ENCODE data around the gene ANGPTL8. TPM values are rescaled to one million over a fixed set of nuclear protein-coding genes. Genes with fewer than 3 reads are reported as not detected.
A peak's percentile ranks its signal among the peaks of the same experiment; 100 is the strongest.

The ANGPTL8 gene
- total and polyA plus RNA-seq, 2 of the 13 experiments (the other 11 are each of a cell fraction or from before 2014, with no cell fraction given) = 27.3 to 243 TPM

- TF ChIP-seq ZNF878 (CRISPR knock-in tag; IDR thresholded peaks at IDR 0.05) (peak; percentile 99), ZNF879 (CRISPR knock-in tag; IDR thresholded peaks at IDR 0.05) (no peak), ZNF580 (CRISPR knock-in tag; IDR thresholded peaks at IDR 0.05; ENCODE audit: borderline replicate concordance, low read depth) (peak; percentile 97), RXRA (CRISPR knock-in tag; IDR thresholded peaks at IDR 0.05) (peak; percentile 95), ZNF282 (IDR thresholded peaks at IDR 0.05; ENCODE audit: partially characterized antibody) (no peak), ZNF562 (CRISPR knock-in tag; IDR thresholded peaks at IDR 0.05; ENCODE audit: borderline replicate concordance) (no peak), ZNF567 (CRISPR knock-in tag; IDR thresholded peaks at IDR 0.05; ENCODE audit: borderline replicate concordance) (no peak; the same call in 1 of the 2 replicates), HNRNPLL (IDR thresholded peaks at IDR 0.05; ENCODE audit: low read depth, low read length, poor library complexity, severe bottlenecking) (no peak), FOXC1 (CRISPR knock-in tag; IDR thresholded peaks at IDR 0.05; ENCODE audit: borderline replicate concordance) (peak; percentile 79; the same call in 1 of the 2 replicates), ZNF678 (CRISPR knock-in tag; IDR thresholded peaks at IDR 0.05) (0 out of 2 replicates have a peak, but pooled peaks have one; percentile 54), SIN3A (IDR thresholded peaks at IDR 0.05; ENCODE audit: borderline replicate concordance, low read depth, low read length) (peak; percentile 95), ZFP62 (CRISPR knock-in tag; IDR thresholded peaks at IDR 0.05) (no peak), SMAD3 (CRISPR knock-in tag; IDR thresholded peaks at IDR 0.05) (peak; percentile 96), PCBP1 (IDR thresholded peaks at IDR 0.05; ENCODE audit: borderline replicate concordance, low read depth, low read length) (0 out of 2 replicates have a peak, but pooled peaks have one; percentile 87), CCDC6 (CRISPR knock-in tag; IDR thresholded peaks at IDR 0.05) (peak; percentile 99), PAWR (CRISPR knock-in tag; IDR thresholded peaks at IDR 0.05; ENCODE audit: borderline replicate concordance) (no peak), ZNF766 (CRISPR knock-in tag; IDR thresholded peaks at IDR 0.05; ENCODE audit: borderline replicate concordance) (peak; percentile 61; the same call in 1 of the 2 replicates), ZBTB38 (CRISPR knock-in tag; IDR thresholded peaks at IDR 0.05) (peak; percentile 96), WIZ (CRISPR knock-in tag; IDR thresholded peaks at IDR 0.05) (no peak; the same call in 1 of the 2 replicates), ZNF782 (CRISPR knock-in tag; IDR thresholded peaks at IDR 0.05; ENCODE audit: borderline replicate concordance) (0 out of 2 replicates have a peak, but pooled peaks have one; percentile 82), DZIP1 (CRISPR knock-in tag; IDR thresholded peaks at IDR 0.05) (peak; percentile 67; the same call in 1 of the 2 replicates), ATF5 (CRISPR knock-in tag; IDR thresholded peaks at IDR 0.05; ENCODE audit: low read depth) (0 out of 2 replicates have a peak, but pooled peaks have one; percentile 39), STAT6 (CRISPR knock-in tag; IDR thresholded peaks at IDR 0.05; ENCODE audit: borderline replicate concordance) (peak; percentile 68; the same call in 1 of the 2 replicates), ISL2 (CRISPR knock-in tag; IDR thresholded peaks at IDR 0.05) (peak; percentile 78), MYC (CRISPR knock-in tag; IDR thresholded peaks at IDR 0.05; ENCODE audit: borderline replicate concordance) (peak; percentile 100)
Observed at GRCh38 chr19:11265785-11266236, 26.4 kb downstream of the ANGPTL8 start (continued).

All from HepG2 (cell line).